HepG2 (cell line): Measurements from ENCODE around the gene CCDC148. TPM values are rescaled to one million over a fixed set of nuclear protein-coding genes. Genes with fewer than 3 reads are reported as not detected.

Source experiments
- ATAC-seq: fragments of 200-7000 bp; cut with Tn5 transposase; 3 replicates; pipeline ENCODE4 v1.9.1; 2020; ENCODE audit warnings: mild to moderate bottlenecking, moderate library complexity
- BruUV-seq: library from RNA; stranded (reverse); fragments of 400-500 nt; replicated peaks from 2 replicates; lab custom pipeline; 2021; lab: Mats Ljungman, UMichigan
- CTCF ChIA-PET: fragments of 300-600 bp; formaldehyde crosslinking; extraction: SDS; loops from one replicate; lab custom pipeline; 2021; ENCODE audit warnings: low total read pairs, inconsistent platforms, low intra/inter-chr PET ratio; lab: Yijun Ruan, JAX
- POLR2A ChIA-PET: fragments of 350-600 bp; sonication (Branson Sonifier 250); formaldehyde crosslinking; loops from one replicate; lab custom pipeline; 2020; ENCODE audit warnings: antibody characterized with exemption, inconsistent platforms; lab: Yijun Ruan, JAX
- DNase-seq: peaks from one replicate; pipeline ENCODE4 v3.0.0-alpha.2; 2015; ENCODE audit warnings: low spot score
- FAIRE-seq: peaks from 3 replicates; lab custom pipeline; 2011; peaks lifted over from hg19 to GRCh38; lab: Jason Lieb, UNC
- H2AFZ ChIP-seq: one replicate; pipeline ENCODE4 v1.6.1; 2011; ENCODE audit warnings: low read length, inconsistent platforms
- H3K27ac ChIP-seq: fragments of 300-600 bp; 3 replicates; pipeline ENCODE4 v1.8.0; 2011; ENCODE audit warnings: mixed run types, mild to moderate bottlenecking, mixed read lengths, low read length, inconsistent platforms; ENCODE audit not compliant: insufficient read depth; ENCODE audit errors: extremely low read length
- H3K27me3 ChIP-seq, 2 experiments: fragments of 200-600 bp in 1 of 2; 2 replicates in 1 of 2; 3 replicates in 1 of 2; pipeline versions ENCODE4 v1.6.0 to v1.8.0; 2011; ENCODE audit warnings: low read length in 2 of 2, mild to moderate bottlenecking in 2 of 2, moderate library complexity in 2 of 2, inconsistent platforms in 1 of 2; ENCODE audit not compliant: insufficient read depth in 2 of 2, control insufficient read depth in 1 of 2
- H3K36me3 ChIP-seq, 2 experiments: fragments of 200-600 bp in 1 of 2; replicated peaks in 1 of 2; 2 replicates in 1 of 2; 3 replicates in 1 of 2; pipeline versions ENCODE4 v1.5.1 to v1.8.0; 2011; ENCODE audit warnings: low read length in 2 of 2, inconsistent platforms in 1 of 2; ENCODE audit not compliant: insufficient read depth in 2 of 2, control insufficient read depth in 1 of 2
- H3K4me1 ChIP-seq: 2 replicates; pipeline ENCODE4 v1.5.1; 2012; ENCODE audit warnings: low read length, inconsistent platforms; ENCODE audit not compliant: insufficient read depth
- H3K4me2 ChIP-seq: 2 replicates; pipeline ENCODE4 v1.6.0; 2011; ENCODE audit warnings: low read depth, low read length, inconsistent platforms
- H3K4me3 ChIP-seq, 3 experiments: fragments of 200-600 bp in 1 of 3; sonication (generic), shearing (Covaris generic) in 1 of 3; replicated peaks in 1 of 3; 2 replicates each; pipeline ENCODE4 v1.5.1; 2011 to 2016; ENCODE audit warnings: low read length in 3 of 3, inconsistent platforms in 2 of 3, low read depth in 2 of 3, mild to moderate bottlenecking in 2 of 3, control low read depth in 1 of 3, mixed read lengths in 1 of 3; ENCODE audit not compliant: insufficient read depth in 1 of 3
- H3K79me2 ChIP-seq: one replicate; pipeline ENCODE4 v1.6.1; 2011; ENCODE audit warnings: low read length, inconsistent platforms; ENCODE audit not compliant: insufficient read depth
- H3K9ac ChIP-seq: 2 replicates; pipeline ENCODE4 v1.6.0; 2011; ENCODE audit warnings: mild to moderate bottlenecking, low read depth, low read length, inconsistent platforms; ENCODE audit not compliant: insufficient read depth
- H3K9me3 ChIP-seq: 2 replicates; pipeline ENCODE4 v1.5.1; 2012; ENCODE audit warnings: mild to moderate bottlenecking, low read length
- H4K20me1 ChIP-seq: 2 replicates; pipeline ENCODE4 v1.6.0; 2011; ENCODE audit warnings: inconsistent platforms, mild to moderate bottlenecking, low read length, moderate library complexity; ENCODE audit not compliant: insufficient read depth
- ARID2 ChIP-seq: sonication (generic); formaldehyde crosslinking; IDR thresholded peaks from 2 replicates; pipeline ENCODE4 v1.8.1; 2022; ENCODE audit warnings: mild to moderate bottlenecking, missing genetic modification reagents, borderline replicate concordance
- HNRNPK ChIP-seq: fragments of 200-400 bp; formaldehyde crosslinking; IDR thresholded peaks from 2 replicates; pipeline ENCODE4 v1.6.1; 2018; ENCODE audit warnings: low read length, low read depth, moderate library complexity, mild to moderate bottlenecking; ENCODE audit not compliant: poor library complexity, severe bottlenecking
- HNRNPL ChIP-seq: fragments of 200-400 bp; formaldehyde crosslinking; IDR thresholded peaks from 2 replicates; pipeline ENCODE4 v1.6.1; 2017; ENCODE audit warnings: mild to moderate bottlenecking, low read depth, low read length
- RBAK ChIP-seq: sonication (generic); formaldehyde crosslinking; IDR thresholded peaks from 2 replicates; pipeline ENCODE4 v1.5.1; 2020; ENCODE audit warnings: mild to moderate bottlenecking, missing genetic modification reagents
- YEATS4 ChIP-seq: sonication (generic); formaldehyde crosslinking; IDR thresholded peaks from 2 replicates; pipeline ENCODE4 v1.4.0; 2020; ENCODE audit warnings: missing genetic modification reagents, borderline replicate concordance
- WGBS: methylation state at CpG from one replicate; pipeline ENCODE4 v1.1.6; 2017; ENCODE audit warnings: low lambda C conversion rate; 5-methylcytosine and 5-hydroxymethylcytosine counted together
- in situ Hi-C: cut with HindIII; loops from 2 replicates; pipeline ENCODE4 v1.10.0; 2017; ENCODE audit warnings: low pct_unique_long_range_greater_than_20kb; ENCODE audit not compliant: extremely low pct_ligation_motif_present
- intact Hi-C: fragments of 100-400 bp; cut with micrococcal nuclease; formaldehyde crosslinking; loops from one replicate; pipeline ENCODE4 v1.10.0; 2022; ENCODE audit not compliant: unreplicated experiment
- polyA plus RNA-seq, 8 experiments: library from polyadenylated mRNA; depleted of rRNA in 3 of 8; stranded (reverse) in 7 of 8; unstranded in 1 of 8; fragments of >200 nt; fragmentation: Illumina TruSeq in 4 of 8; extraction: Trizol in 4 of 8; gene quantifications; 2 replicates each; pipeline versions ENCODE4 v1.2.1 to v1.2.3, GENCODE V29; 2011 to 2016; ENCODE audit warnings: low read depth in 4 of 8, missing spikeins in 1 of 8, mixed read lengths in 1 of 8; ENCODE audit not compliant: insufficient read depth in 1 of 8
- total RNA-seq, 5 experiments: library from RNA; depleted of rRNA; stranded (reverse); fragments of >200 nt; fragmentation: Illumina TruSeq; extraction: Trizol; gene quantifications; 2 replicates each; pipeline ENCODE4 v1.2.3, GENCODE V29; 2016; ENCODE audit warnings: low read depth in 1 of 5
- TF ChIP-seq, protein P1 (sequence below): sonication (generic); formaldehyde crosslinking; IDR thresholded peaks from 2 replicates; pipeline ENCODE4 v1.5.0; 2020; ENCODE audit warnings: missing genetic modification reagents, mild to moderate bottlenecking, borderline replicate concordance
- TF ChIP-seq, protein P2 (sequence below): IDR thresholded peaks from 2 replicates; pipeline ENCODE4 v1.4.0; 2020; ENCODE audit warnings: mild to moderate bottlenecking, missing genetic modification reagents

The CCDC148 gene
- total and polyA plus RNA-seq, 2 of the 13 experiments (the other 11 are each of a cell fraction or from before 2014, with no cell fraction given), result 0.30 to 0.49 TPM

DNA sequence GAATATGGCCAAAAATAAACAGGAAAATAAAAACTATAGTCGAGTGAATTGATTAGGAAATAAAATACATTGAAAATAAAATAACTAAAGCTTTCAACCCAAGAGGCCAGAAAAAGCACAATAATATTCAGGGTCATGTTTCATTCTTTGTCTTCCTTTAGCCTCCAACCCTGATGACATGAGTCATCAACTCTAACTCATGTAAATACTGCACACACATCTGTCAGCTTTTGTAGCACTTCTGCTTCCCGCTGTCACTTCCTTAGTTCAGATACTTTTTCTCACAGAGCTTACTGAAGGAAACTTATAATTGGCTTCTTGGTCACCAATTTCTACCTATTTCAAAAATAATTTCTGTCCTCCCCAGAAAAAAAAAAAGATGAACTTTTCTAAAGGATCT lies 242.1 kb downstream of the CCDC148 start (continued):
- TF ChIP-seq, protein P1, sequence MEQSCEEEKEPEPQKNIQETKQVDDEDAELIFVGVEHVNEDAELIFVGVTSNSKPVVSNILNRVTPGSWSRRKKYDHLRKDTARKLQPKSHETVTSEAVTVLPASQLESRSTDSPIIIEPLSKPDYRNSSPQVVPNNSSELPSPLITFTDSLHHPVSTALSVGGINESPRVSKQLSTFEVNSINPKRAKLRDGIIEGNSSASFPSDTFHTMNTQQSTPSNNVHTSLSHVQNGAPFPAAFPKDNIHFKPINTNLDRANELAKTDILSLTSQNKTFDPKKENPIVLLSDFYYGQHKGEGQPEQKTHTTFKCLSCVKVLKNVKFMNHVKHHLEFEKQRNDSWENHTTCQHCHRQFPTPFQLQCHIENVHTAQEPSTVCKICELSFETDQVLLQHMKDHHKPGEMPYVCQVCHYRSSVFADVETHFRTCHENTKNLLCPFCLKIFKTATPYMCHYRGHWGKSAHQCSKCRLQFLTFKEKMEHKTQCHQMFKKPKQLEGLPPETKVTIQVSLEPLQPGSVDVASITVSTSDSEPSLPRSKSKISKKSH (CRISPR knock-in tag), result no peak
- TF ChIP-seq HNRNPL, result no peak

GRCh38 chr2:158213773-158214172 lies 242.8 kb downstream of the CCDC148 start:
- Histone ChIP-seq H3K79me2 (no peaks in the 10 kb centered on the region), H3K27me3 (no peaks in the 10 kb centered on the region), H3K36me3 (no peaks in the 10 kb centered on the region), H3K27ac (no peak overlapping the region), H3K9ac (no peak overlapping the region)
- FAIRE-seq, result no peak
- POLR2A ChIA-PET, result no interaction called here
- 31% methylated on average over 2 of the region's 2 CpGs for WGBS
- CTCF ChIA-PET, result no interaction called here
- no TSS peak for BruUV-seq
- TF ChIP-seq ARID2 (CRISPR knock-in tag), result 0 out of 2 replicates have a peak, but pooled peaks have one; percentile 12
- no peak for TF ChIP-seq YEATS4 (CRISPR knock-in tag)
- TF ChIP-seq HNRNPK, result peak; percentile 60
- TF ChIP-seq, protein P2, sequence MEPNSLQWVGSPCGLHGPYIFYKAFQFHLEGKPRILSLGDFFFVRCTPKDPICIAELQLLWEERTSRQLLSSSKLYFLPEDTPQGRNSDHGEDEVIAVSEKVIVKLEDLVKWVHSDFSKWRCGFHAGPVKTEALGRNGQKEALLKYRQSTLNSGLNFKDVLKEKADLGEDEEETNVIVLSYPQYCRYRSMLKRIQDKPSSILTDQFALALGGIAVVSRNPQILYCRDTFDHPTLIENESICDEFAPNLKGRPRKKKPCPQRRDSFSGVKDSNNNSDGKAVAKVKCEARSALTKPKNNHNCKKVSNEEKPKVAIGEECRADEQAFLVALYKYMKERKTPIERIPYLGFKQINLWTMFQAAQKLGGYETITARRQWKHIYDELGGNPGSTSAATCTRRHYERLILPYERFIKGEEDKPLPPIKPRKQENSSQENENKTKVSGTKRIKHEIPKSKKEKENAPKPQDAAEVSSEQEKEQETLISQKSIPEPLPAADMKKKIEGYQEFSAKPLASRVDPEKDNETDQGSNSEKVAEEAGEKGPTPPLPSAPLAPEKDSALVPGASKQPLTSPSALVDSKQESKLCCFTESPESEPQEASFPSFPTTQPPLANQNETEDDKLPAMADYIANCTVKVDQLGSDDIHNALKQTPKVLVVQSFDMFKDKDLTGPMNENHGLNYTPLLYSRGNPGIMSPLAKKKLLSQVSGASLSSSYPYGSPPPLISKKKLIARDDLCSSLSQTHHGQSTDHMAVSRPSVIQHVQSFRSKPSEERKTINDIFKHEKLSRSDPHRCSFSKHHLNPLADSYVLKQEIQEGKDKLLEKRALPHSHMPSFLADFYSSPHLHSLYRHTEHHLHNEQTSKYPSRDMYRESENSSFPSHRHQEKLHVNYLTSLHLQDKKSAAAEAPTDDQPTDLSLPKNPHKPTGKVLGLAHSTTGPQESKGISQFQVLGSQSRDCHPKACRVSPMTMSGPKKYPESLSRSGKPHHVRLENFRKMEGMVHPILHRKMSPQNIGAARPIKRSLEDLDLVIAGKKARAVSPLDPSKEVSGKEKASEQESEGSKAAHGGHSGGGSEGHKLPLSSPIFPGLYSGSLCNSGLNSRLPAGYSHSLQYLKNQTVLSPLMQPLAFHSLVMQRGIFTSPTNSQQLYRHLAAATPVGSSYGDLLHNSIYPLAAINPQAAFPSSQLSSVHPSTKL (CRISPR knock-in tag), result 0 out of 2 replicates have a peak, but pooled peaks have one; percentile 26
- no peak for TF ChIP-seq RBAK (CRISPR knock-in tag)
- TF ChIP-seq, all 625 proteins: peak for 3
- in situ Hi-C loops (no loop called here), intact Hi-C loops (no loop called here)
- H2AFZ ChIP-seq, result no peak overlapping the region
- peaks cover 17% of the 10 kb centered on the region for H3K4me1 ChIP-seq
- peak overlapping the region; percentile 15; the same call in 1 of the 2 replicates for H3K4me2 ChIP-seq
- ATAC-seq (no peak), DNase-seq (no peak)
- no peaks in the 10 kb centered on the region for H4K20me1 ChIP-seq
- no peak overlapping the region for H3K4me3 ChIP-seq
- H3K9me3 ChIP-seq, result no peaks in the 10 kb centered on the region
